Measurements from ENCODE around the gene TMEM185A. TPM values are rescaled to one million over a fixed set of nuclear protein-coding genes. Genes with fewer than 3 reads are reported as not detected.
"Not testable (repeated sequence)": the region's sequence is repeated elsewhere in the genome, so short reads cannot be mapped to it uniquely, and the experiment has no call there.

TMEM185A gene
- total RNA-seq, 1 experiment from 2014 or later, result 23.6 TPM

- Histone ChIP-seq H3K27me3 (replicated peaks; ENCODE audit: insufficient read depth, low read depth, low read length, poor library complexity) (no peaks in the 10 kb centered on the region), H3K9me3 (ENCODE audit: low read depth, low read length, poor library complexity, severe bottlenecking) (no peaks in the 10 kb centered on the region), H3K27ac (ENCODE audit: low read depth, low read length, poor library complexity, severe bottlenecking) (no peak overlapping the region), H3K4me3 (ENCODE audit: low read depth, low read length, poor library complexity, severe bottlenecking) (no peak overlapping the region), H3K4me1 (ENCODE audit: insufficient read depth, low read length, poor library complexity, severe bottlenecking) (no peaks in the 10 kb centered on the region), H3K36me3 (ENCODE audit: insufficient read depth, low read length, poor library complexity, severe bottlenecking) (no peaks in the 10 kb centered on the region)
- no TSS peak for BruUV-seq (replicated peaks)
- ChIA-PET CTCF (no interaction called here), POLR2A (ENCODE audit: low non-redundant PET) (no interaction called here)
- intact Hi-C loops (cut with micrococcal nuclease; ENCODE audit: unreplicated experiment), result no loop called here
- no peak for DNase-seq (ENCODE audit: low spot score)
- TF ChIP-seq, protein P1, sequence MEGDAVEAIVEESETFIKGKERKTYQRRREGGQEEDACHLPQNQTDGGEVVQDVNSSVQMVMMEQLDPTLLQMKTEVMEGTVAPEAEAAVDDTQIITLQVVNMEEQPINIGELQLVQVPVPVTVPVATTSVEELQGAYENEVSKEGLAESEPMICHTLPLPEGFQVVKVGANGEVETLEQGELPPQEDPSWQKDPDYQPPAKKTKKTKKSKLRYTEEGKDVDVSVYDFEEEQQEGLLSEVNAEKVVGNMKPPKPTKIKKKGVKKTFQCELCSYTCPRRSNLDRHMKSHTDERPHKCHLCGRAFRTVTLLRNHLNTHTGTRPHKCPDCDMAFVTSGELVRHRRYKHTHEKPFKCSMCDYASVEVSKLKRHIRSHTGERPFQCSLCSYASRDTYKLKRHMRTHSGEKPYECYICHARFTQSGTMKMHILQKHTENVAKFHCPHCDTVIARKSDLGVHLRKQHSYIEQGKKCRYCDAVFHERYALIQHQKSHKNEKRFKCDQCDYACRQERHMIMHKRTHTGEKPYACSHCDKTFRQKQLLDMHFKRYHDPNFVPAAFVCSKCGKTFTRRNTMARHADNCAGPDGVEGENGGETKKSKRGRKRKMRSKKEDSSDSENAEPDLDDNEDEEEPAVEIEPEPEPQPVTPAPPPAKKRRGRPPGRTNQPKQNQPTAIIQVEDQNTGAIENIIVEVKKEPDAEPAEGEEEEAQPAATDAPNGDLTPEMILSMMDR (conservative IDR thresholded peaks at IDR 0.05; ENCODE audit: low read depth, low read length), result no peak
- no peak for TF ChIP-seq EZH2 (IDR thresholded peaks at IDR 0.05; ENCODE audit: borderline replicate concordance, low read depth, low read length, poor library complexity, severe bottlenecking)
Observed at GRCh38 chrX:149563359-149563758, 68.2 kb downstream of the TMEM185A start.

DNA sequence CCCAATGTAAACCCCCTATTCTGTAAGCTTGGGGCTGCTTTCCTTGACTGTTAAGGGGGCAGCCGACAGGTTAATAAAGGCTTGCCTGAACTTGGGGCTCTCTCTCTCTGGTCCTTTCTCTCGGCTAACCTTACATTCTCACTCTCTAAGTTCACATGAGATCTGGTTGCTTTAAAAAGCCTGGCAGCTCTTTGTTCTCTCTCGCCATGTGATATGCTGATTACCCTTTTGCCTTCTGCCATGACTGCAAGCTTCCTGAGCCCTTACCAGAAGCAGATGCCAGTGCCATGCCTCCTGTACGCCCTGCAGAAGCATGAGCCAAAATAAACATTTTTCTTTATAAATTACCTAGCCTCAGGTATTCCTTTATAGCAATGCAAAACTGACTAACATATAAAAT lies 76.3 kb downstream of the TMEM185A start:
- H3K4me3 ChIP-seq (ENCODE audit: low read depth, low read length, poor library complexity, severe bottlenecking); POLR2A ChIA-PET (ENCODE audit: low non-redundant PET); intact Hi-C loops (cut with micrococcal nuclease; ENCODE audit: unreplicated experiment); H3K36me3 ChIP-seq (ENCODE audit: insufficient read depth, low read length, poor library complexity, severe bottlenecking); H3K27me3 ChIP-seq (replicated peaks; ENCODE audit: insufficient read depth, low read depth, low read length, poor library complexity); DNase-seq (ENCODE audit: low spot score); BruUV-seq (replicated peaks); H3K9me3 ChIP-seq (ENCODE audit: low read depth, low read length, poor library complexity, severe bottlenecking); H3K4me1 ChIP-seq (ENCODE audit: insufficient read depth, low read length, poor library complexity, severe bottlenecking); CTCF ChIA-PET; H3K27ac ChIP-seq (ENCODE audit: low read depth, low read length, poor library complexity, severe bottlenecking): not testable (repeated sequence)

GRCh38 chrX:149551939-149552248 lies 79.7 kb downstream of the TMEM185A start:
- H3K36me3 ChIP-seq (ENCODE audit: insufficient read depth, low read length, poor library complexity, severe bottlenecking); H3K9me3 ChIP-seq (ENCODE audit: low read depth, low read length, poor library complexity, severe bottlenecking); H3K4me1 ChIP-seq (ENCODE audit: insufficient read depth, low read length, poor library complexity, severe bottlenecking); intact Hi-C loops (cut with micrococcal nuclease; ENCODE audit: unreplicated experiment); BruUV-seq (replicated peaks); POLR2A ChIA-PET (ENCODE audit: low non-redundant PET); DNase-seq (ENCODE audit: low spot score); H3K27me3 ChIP-seq (replicated peaks; ENCODE audit: insufficient read depth, low read depth, low read length, poor library complexity); H3K4me3 ChIP-seq (ENCODE audit: low read depth, low read length, poor library complexity, severe bottlenecking); H3K27ac ChIP-seq (ENCODE audit: low read depth, low read length, poor library complexity, severe bottlenecking); CTCF ChIA-PET: not testable (repeated sequence)

DNA sequence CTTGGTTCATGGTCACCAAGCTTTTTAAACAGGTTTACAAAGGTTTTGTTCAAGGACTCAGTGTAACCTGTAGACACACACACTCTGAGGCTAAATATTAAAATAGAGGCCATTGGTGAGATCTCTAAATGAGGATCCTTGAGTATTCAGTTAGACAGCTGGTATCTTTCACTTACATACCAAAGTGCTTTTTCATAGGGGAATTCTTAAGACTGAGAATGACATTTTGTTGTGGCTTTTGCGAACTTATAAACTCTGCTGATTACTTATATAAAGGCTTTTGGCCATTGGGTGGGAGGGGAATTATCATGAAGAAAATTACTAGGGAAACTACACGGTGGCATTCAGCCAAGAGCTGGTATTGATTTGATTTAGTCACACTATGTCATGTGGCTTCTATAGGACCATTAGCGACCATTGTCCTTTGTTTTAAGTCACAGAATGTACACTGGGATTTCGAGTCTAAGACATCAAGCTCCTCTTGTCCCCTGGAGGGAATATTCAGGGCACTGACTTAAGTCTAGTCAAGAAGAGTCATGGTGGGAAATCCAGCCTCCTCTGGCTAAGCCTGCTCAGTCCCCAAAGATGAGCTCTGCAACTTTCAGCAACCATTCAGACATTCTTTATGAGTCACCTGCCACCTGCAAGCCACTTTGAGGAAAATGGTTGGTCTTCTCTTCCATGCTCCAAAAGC lies 80.2 kb downstream of the TMEM185A start:
- H3K27me3 ChIP-seq (replicated peaks; ENCODE audit: insufficient read depth, low read depth, low read length, poor library complexity); H3K36me3 ChIP-seq (ENCODE audit: insufficient read depth, low read length, poor library complexity, severe bottlenecking); POLR2A ChIA-PET (ENCODE audit: low non-redundant PET); DNase-seq (ENCODE audit: low spot score); H3K4me3 ChIP-seq (ENCODE audit: low read depth, low read length, poor library complexity, severe bottlenecking); H3K4me1 ChIP-seq (ENCODE audit: insufficient read depth, low read length, poor library complexity, severe bottlenecking); H3K9me3 ChIP-seq (ENCODE audit: low read depth, low read length, poor library complexity, severe bottlenecking); CTCF ChIA-PET; BruUV-seq (replicated peaks); intact Hi-C loops (cut with micrococcal nuclease; ENCODE audit: unreplicated experiment); H3K27ac ChIP-seq (ENCODE audit: low read depth, low read length, poor library complexity, severe bottlenecking): not testable (repeated sequence)

DNA sequence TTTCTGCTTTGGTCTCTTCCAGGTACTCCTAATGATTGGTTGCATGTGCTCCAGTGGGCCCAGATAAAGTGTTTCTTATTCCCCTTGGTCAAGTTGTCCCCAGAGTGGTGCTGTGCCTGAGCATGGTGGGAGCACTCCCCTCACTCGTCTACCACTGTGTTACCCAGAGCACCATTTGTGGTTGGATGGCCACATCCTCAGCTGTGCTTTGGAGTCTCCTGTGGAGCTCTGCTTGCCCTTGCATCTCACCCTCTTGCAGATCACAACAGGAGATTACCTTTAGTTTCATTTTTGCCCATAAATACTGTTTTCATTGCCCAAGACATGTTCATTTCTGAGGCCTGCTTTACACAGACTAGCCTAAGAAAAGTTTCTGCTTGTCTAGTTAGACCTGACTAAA lies 81.1 kb downstream of the TMEM185A start:
- H3K9me3 ChIP-seq (ENCODE audit: low read depth, low read length, poor library complexity, severe bottlenecking); H3K27me3 ChIP-seq (replicated peaks; ENCODE audit: insufficient read depth, low read depth, low read length, poor library complexity); BruUV-seq (replicated peaks); H3K4me1 ChIP-seq (ENCODE audit: insufficient read depth, low read length, poor library complexity, severe bottlenecking); CTCF ChIA-PET; H3K36me3 ChIP-seq (ENCODE audit: insufficient read depth, low read length, poor library complexity, severe bottlenecking); H3K27ac ChIP-seq (ENCODE audit: low read depth, low read length, poor library complexity, severe bottlenecking); intact Hi-C loops (cut with micrococcal nuclease; ENCODE audit: unreplicated experiment); POLR2A ChIA-PET (ENCODE audit: low non-redundant PET); DNase-seq (ENCODE audit: low spot score); H3K4me3 ChIP-seq (ENCODE audit: low read depth, low read length, poor library complexity, severe bottlenecking): not testable (repeated sequence)

GRCh38 chrX:149549701-149550100 lies 81.9 kb downstream of the TMEM185A start, which contains the start of gene HSFX3:
TSS of gene HSFX3 (minus strand) at chrX:149549924. CDS start at chrX:149549852, 72 bp downstream.
- BruUV-seq (replicated peaks); H3K4me3 ChIP-seq (ENCODE audit: low read depth, low read length, poor library complexity, severe bottlenecking); POLR2A ChIA-PET (ENCODE audit: low non-redundant PET); H3K36me3 ChIP-seq (ENCODE audit: insufficient read depth, low read length, poor library complexity, severe bottlenecking); intact Hi-C loops (cut with micrococcal nuclease; ENCODE audit: unreplicated experiment); H3K27me3 ChIP-seq (replicated peaks; ENCODE audit: insufficient read depth, low read depth, low read length, poor library complexity); DNase-seq (ENCODE audit: low spot score); H3K27ac ChIP-seq (ENCODE audit: low read depth, low read length, poor library complexity, severe bottlenecking); CTCF ChIA-PET; H3K4me1 ChIP-seq (ENCODE audit: insufficient read depth, low read length, poor library complexity, severe bottlenecking); H3K9me3 ChIP-seq (ENCODE audit: low read depth, low read length, poor library complexity, severe bottlenecking): not testable (repeated sequence)

DNA sequence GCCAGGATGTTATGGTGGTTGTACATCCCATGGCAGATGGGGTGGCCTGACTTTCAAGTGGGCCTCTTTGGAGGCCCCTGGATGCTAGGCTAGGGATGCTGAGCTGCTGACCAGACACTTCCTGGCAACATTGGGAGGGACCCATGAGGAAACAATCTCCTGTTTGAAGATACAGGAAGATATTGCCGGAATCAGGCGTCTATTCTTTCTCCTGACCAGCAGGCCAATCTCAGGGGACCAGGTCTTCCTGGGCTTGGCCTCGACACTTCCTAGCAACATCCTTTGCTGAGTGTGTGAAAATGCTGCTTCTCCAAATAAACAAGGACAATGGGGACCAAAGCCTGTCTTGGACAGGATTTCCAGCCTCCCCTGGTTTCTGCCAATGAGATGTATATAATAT lies 83.8 kb downstream of the TMEM185A start:
- BruUV-seq (replicated peaks); H3K4me1 ChIP-seq (ENCODE audit: insufficient read depth, low read length, poor library complexity, severe bottlenecking); DNase-seq (ENCODE audit: low spot score); H3K36me3 ChIP-seq (ENCODE audit: insufficient read depth, low read length, poor library complexity, severe bottlenecking); POLR2A ChIA-PET (ENCODE audit: low non-redundant PET); H3K4me3 ChIP-seq (ENCODE audit: low read depth, low read length, poor library complexity, severe bottlenecking); H3K27me3 ChIP-seq (replicated peaks; ENCODE audit: insufficient read depth, low read depth, low read length, poor library complexity); intact Hi-C loops (cut with micrococcal nuclease; ENCODE audit: unreplicated experiment); H3K9me3 ChIP-seq (ENCODE audit: low read depth, low read length, poor library complexity, severe bottlenecking); CTCF ChIA-PET; H3K27ac ChIP-seq (ENCODE audit: low read depth, low read length, poor library complexity, severe bottlenecking): not testable (repeated sequence)
